ENCODE data around the gene C17orf100.

- no peak for TF ChIP-seq EZH2 (IDR thresholded peaks at IDR 0.05; ENCODE audit: low read length, missing control alignments)
- TF ChIP-seq CTCF (conservative IDR thresholded peaks at IDR 0.05 in 1 of 2, IDR thresholded peaks at IDR 0.05 in 1 of 2; ENCODE audit: low read depth in 1 of 2, low read length in 2 of 2) = no peak
These were observed 6.2 kb downstream of the C17orf100 start for GRCh38 chr17:6657633-6658287.
